HEK293 (cell line): ENCODE results near the gene PEX10.

Source experiments
- CTCF ChIA-PET: fragments of 350-600 bp; formaldehyde crosslinking; extraction: SDS; loops from one replicate; lab custom pipeline; 2021; ENCODE audit warnings: antibody characterized with exemption; lab: Yijun Ruan, JAX
- POLR2A ChIA-PET: fragments of 300-600 bp; formaldehyde crosslinking; extraction: SDS; loops from one replicate; lab custom pipeline; 2020; ENCODE audit warnings: antibody characterized with exemption, inconsistent platforms; lab: Yijun Ruan, JAX
- H3K27ac ChIP-seq: fragments of 200-500 bp; sonication (Bioruptor generic); 2 replicates; pipeline ENCODE4 v1.5.1; 2014; ENCODE audit warnings: low read depth, low read length, control low read depth, inconsistent platforms; ENCODE audit errors: extremely low read depth
- H3K36me3 ChIP-seq, 2 experiments: fragments of 200-500 bp in 1 of 2; sonication (Bioruptor generic) in 1 of 2; 1 replicate in 1 of 2; 2 replicates in 1 of 2; pipeline ENCODE4 v1.5.1; 2014 to 2017; ENCODE audit warnings: inconsistent platforms in 2 of 2, low read length in 2 of 2; ENCODE audit not compliant: control insufficient read depth in 2 of 2, insufficient read depth in 1 of 2
- H3K4me1 ChIP-seq: fragments of 200-500 bp; sonication (Bioruptor generic); 2 replicates; pipeline ENCODE4 v1.5.1; 2014; ENCODE audit warnings: mild to moderate bottlenecking, low read length, inconsistent platforms; ENCODE audit not compliant: control insufficient read depth, insufficient read depth
- H3K4me3 ChIP-seq: 2 replicates; pipeline ENCODE4 v1.5.1; 2011; ENCODE audit warnings: low read depth, mild to moderate bottlenecking, control low read depth, low read length, moderate library complexity
- H3K9me3 ChIP-seq: fragments of 200-500 bp; sonication (Bioruptor generic); 2 replicates; pipeline ENCODE4 v1.5.1; 2014; ENCODE audit warnings: low read depth, low read length, inconsistent platforms; ENCODE audit not compliant: control insufficient read depth, insufficient read depth
- BCL11A ChIP-seq: fragments of 450-650 bp; formaldehyde crosslinking; IDR thresholded peaks from 2 replicates; pipeline ENCODE4 v1.5.1; 2016; ENCODE audit warnings: low read depth, missing biosample characterization, missing genetic modification characterization
- GLI4 ChIP-seq: fragments of 450-650 bp; formaldehyde crosslinking; IDR thresholded peaks from 2 replicates; pipeline ENCODE4 v1.5.1; 2016; ENCODE audit warnings: missing biosample characterization, missing genetic modification characterization
- GLIS1 ChIP-seq: fragments of 450-650 bp; formaldehyde crosslinking; IDR thresholded peaks from 2 replicates; pipeline ENCODE4 v1.5.1; 2016; ENCODE audit warnings: missing biosample characterization, missing genetic modification characterization
- KLF7 ChIP-seq: fragments of 450-650 bp; formaldehyde crosslinking; IDR thresholded peaks from 2 replicates; pipeline ENCODE4 v1.5.1; 2016; ENCODE audit warnings: missing biosample characterization, missing genetic modification characterization, borderline replicate concordance
- MYNN ChIP-seq: fragments of 450-650 bp; formaldehyde crosslinking; IDR thresholded peaks from 2 replicates; pipeline ENCODE4 v1.5.1; 2016; ENCODE audit warnings: missing biosample characterization, missing genetic modification characterization, borderline replicate concordance
- SETDB1 ChIP-seq: IDR thresholded peaks from one replicate; pipeline ENCODE4 v1.6.1; 2017; ENCODE audit warnings: mild to moderate bottlenecking, low read length, moderate library complexity, mixed read lengths; ENCODE audit not compliant: insufficient read length
- ZBTB7A ChIP-seq: fragments of 450-650 bp; formaldehyde crosslinking; IDR thresholded peaks from 2 replicates; pipeline ENCODE4 v1.5.1; 2016; ENCODE audit warnings: low read depth, missing biosample characterization, missing genetic modification characterization
- ZFP69B ChIP-seq: fragments of 450-650 bp; formaldehyde crosslinking; IDR thresholded peaks from 2 replicates; pipeline ENCODE4 v1.5.1; 2016; ENCODE audit warnings: missing biosample characterization, missing genetic modification characterization
- ZNF146 ChIP-seq: fragments of 450-650 bp; formaldehyde crosslinking; IDR thresholded peaks from 2 replicates; pipeline ENCODE4 v1.5.1; 2016; ENCODE audit warnings: missing biosample characterization, missing genetic modification characterization
- ZNF26 ChIP-seq: fragments of 450-650 bp; formaldehyde crosslinking; IDR thresholded peaks from 2 replicates; pipeline ENCODE4 v1.5.1; 2016; ENCODE audit warnings: missing biosample characterization, missing genetic modification characterization
- ZNF335 ChIP-seq: fragments of 450-650 bp; formaldehyde crosslinking; conservative IDR thresholded peaks from 2 replicates; pipeline ENCODE4 v1.5.1; 2016; ENCODE audit warnings: missing biosample characterization, missing genetic modification characterization
- ZNF341 ChIP-seq: fragments of 450-650 bp; formaldehyde crosslinking; IDR thresholded peaks from 2 replicates; pipeline ENCODE4; 2016; ENCODE audit warnings: low read depth, missing biosample characterization, missing genetic modification characterization
- ZNF394 ChIP-seq: fragments of 450-650 bp; formaldehyde crosslinking; IDR thresholded peaks from 2 replicates; pipeline ENCODE4 v1.5.1; 2016; ENCODE audit warnings: missing biosample characterization, missing genetic modification characterization, mild to moderate bottlenecking, moderate library complexity, borderline replicate concordance
- ZNF530 ChIP-seq: fragments of 450-650 bp; formaldehyde crosslinking; IDR thresholded peaks from 2 replicates; pipeline ENCODE4 v1.5.1; 2016; ENCODE audit warnings: low read depth, missing biosample characterization, missing genetic modification characterization
- ZNF621 ChIP-seq: fragments of 450-650 bp; formaldehyde crosslinking; IDR thresholded peaks from 2 replicates; pipeline ENCODE4 v1.5.1; 2017; ENCODE audit warnings: missing biosample characterization, missing genetic modification characterization
- TF ChIP-seq, protein P1 (sequence below): fragments of 450-650 bp; formaldehyde crosslinking; IDR thresholded peaks from 2 replicates; pipeline ENCODE4 v1.5.1; 2016; ENCODE audit warnings: missing biosample characterization, missing genetic modification characterization
- TF ChIP-seq, protein P2 (sequence below): fragments of 450-650 bp; formaldehyde crosslinking; IDR thresholded peaks from 2 replicates; pipeline ENCODE4 v1.5.1; 2016; ENCODE audit warnings: missing biosample characterization, missing genetic modification characterization

Gene PEX10

GRCh38 chr1:2411801-2412394 is 466 bp downstream of the PEX10 start (continued):
- TF ChIP-seq MYNN (tag by site-specific recombination) (no peak), ZNF394 (tag by site-specific recombination) (no peak), ZNF530 (tag by site-specific recombination) (no peak), ZNF26 (tag by site-specific recombination) (no peak), BCL11A (tag by site-specific recombination) (no peak), ZNF335 (tag by site-specific recombination) (peak; percentile 60), KLF7 (tag by site-specific recombination) (no peak), GLIS1 (tag by site-specific recombination) (peak; percentile 75), ZNF341 (tag by site-specific recombination) (no peak)
- TF ChIP-seq, protein P1, sequence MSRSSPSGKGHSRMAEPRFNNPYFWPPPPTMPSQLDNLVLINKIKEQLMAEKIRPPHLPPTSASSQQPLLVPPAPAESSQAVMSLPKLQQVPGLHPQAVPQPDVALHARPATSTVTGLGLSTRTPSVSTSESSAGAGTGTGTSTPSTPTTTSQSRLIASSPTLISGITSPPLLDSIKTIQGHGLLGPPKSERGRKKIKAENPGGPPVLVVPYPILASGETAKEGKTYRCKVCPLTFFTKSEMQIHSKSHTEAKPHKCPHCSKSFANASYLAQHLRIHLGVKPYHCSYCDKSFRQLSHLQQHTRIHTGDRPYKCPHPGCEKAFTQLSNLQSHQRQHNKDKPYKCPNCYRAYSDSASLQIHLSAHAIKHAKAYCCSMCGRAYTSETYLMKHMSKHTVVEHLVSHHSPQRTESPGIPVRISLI (tag by site-specific recombination): no peak

DNA sequence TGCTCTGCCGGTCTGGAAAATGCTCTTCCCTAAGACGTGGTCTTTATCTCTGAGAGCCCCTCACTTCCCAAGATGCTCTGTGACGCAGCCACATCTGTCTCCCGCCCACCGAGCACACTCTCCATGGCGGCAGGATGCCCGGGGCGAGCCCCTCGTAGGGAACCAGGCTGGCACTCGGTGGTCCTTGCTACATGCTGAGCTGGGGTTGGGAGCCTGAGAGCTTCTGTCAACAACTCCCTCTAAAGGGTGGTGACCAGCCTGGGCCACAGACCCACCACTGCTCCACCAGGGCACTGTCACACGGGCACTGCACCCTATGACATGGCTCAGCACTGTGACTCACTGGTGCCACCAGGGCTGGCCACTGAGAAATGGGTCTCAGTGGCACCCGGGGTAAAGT is 2.6 kb downstream of the PEX10 start:
- Histone ChIP-seq H3K36me3 (peaks cover 0 to 57% of the 10 kb centered on the region in 2 experiments; a peak in 1 of 3 replicates), H3K4me3 (no peak overlapping the region)
- CTCF ChIA-PET: no interaction called here
- TF ChIP-seq ZFP69B (tag by site-specific recombination): no peak
- no peak for TF ChIP-seq ZNF146
- TF ChIP-seq ZNF621 (tag by site-specific recombination): no peak
- TF ChIP-seq SETDB1: no peak
- TF ChIP-seq ZNF335 (tag by site-specific recombination): no peak
- no peak for TF ChIP-seq ZBTB7A (tag by site-specific recombination)
- TF ChIP-seq GLIS1 (tag by site-specific recombination): no peak
- no peak for TF ChIP-seq GLI4 (tag by site-specific recombination)
- TF ChIP-seq, all 188 proteins: peak for 0
- H3K4me1 ChIP-seq: no peaks in the 10 kb centered on the region
- POLR2A ChIA-PET: interaction anchor here (4.7 kb wide), 1 partner anchor 18 kb away, joined by 24 read pairs; the partner anchor contains the start of genes MORN1 and RER1
- no peak overlapping the region for H3K27ac ChIP-seq
- no peaks in the 10 kb centered on the region for H3K9me3 ChIP-seq

- Histone ChIP-seq H3K27ac (no peak overlapping the region), H3K4me1 (no peaks in the 10 kb centered on the region), H3K4me3 (no peak overlapping the region), H3K9me3 (no peaks in the 10 kb centered on the region), H3K36me3 (peaks cover 0 to 66% of the 10 kb centered on the region in 2 experiments; a peak in 1 of 3 replicates)
- TF ChIP-seq ZNF341 (tag by site-specific recombination): peak; percentile 82
- TF ChIP-seq, protein P2, sequence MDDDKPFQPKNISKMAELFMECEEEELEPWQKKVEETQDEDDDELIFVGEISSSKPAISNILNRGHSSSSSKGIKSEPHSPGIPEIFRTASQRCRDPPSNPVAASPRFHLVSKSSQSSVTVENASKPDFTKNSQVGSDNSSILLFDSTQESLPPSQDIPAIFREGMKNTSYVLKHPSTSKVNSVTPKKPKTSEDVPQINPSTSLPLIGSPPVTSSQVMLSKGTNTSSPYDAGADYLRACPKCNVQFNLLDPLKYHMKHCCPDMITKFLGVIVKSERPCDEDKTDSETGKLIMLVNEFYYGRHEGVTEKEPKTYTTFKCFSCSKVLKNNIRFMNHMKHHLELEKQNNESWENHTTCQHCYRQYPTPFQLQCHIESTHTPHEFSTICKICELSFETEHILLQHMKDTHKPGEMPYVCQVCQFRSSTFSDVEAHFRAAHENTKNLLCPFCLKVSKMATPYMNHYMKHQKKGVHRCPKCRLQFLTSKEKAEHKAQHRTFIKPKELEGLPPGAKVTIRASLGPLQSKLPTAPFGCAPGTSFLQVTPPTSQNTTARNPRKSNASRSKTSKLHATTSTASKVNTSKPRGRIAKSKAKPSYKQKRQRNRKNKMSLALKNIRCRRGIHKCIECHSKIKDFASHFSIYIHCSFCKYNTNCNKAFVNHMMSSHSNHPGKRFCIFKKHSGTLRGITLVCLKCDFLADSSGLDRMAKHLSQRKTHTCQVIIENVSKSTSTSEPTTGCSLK: no peak
- ChIA-PET CTCF (no interaction called here), POLR2A (interaction anchor here (4.7 kb wide), 1 partner anchor 17 kb away, joined by 24 read pairs; the partner anchor contains the start of genes MORN1 and RER1)
These were observed 3.5 kb downstream of the PEX10 start for GRCh38 chr1:2408859-2409276.
